Stimulated activated CD8-positive, alpha-beta memory T cell treated with anti-CD3 and anti-CD28 coated beads, Interleukin-2, amount 100 ng/mL, for 48 hours (primary cell): Measurements from ENCODE around the gene CYFIP1.

ENCODE experiments used
- DNase-seq, 2 donors: peaks; one replicate each; pipeline ENCODE4 v3.0.0-alpha.2; 2020; ENCODE audit warnings: low read depth in 2 of 2

CYFIP1 gene

DNA sequence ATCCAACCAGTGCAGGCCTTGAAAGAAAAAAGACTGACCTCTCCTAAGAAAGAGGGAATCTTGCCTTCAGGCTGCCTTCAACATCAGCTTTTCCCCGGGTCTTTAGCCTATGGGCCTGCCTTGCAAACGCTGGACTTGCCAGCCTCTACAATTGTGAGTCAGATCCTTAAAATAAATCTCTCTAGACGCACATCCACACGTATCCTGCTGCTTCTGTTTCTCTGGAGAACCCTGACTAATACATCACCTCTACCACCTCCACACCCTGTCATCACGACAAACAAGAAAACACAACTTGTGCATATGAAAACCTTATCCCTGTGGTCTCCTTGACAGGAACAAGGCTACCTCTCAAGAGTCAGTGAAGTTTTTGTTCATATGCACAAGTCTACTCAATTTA lies 11.8 kb downstream of the CYFIP1 start:
- no peak for DNase-seq

DNA sequence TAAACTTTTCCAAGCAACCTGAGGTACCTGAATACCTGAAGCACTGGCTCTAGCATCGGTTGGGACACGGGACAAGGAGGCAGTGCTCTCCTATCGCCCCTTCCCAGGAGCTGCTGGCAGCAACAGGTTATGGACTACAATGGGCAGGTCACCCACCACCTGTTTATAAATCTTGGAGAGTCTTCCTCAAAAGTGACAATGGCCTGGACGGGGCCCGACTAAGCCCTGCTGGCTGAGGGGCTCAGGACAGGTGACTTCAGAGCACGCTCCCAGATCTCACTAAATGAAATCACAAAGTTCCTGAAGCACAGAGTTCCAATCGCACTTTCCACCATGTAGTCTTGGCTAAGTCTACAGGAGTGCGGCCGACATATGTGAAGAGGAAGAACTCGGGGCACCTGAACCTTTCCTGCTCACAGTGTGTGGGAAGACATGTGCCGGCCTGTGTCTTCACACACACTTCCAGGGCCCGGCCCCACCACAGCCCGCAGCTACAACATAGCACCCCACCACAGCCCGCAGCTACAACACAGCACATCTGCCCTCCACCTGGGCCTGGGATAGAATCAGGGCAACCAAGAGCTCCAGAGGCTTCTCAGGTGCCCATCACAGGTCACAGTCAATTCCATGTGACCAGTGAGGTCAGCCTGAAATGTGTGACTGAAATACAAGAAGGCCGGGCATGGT lies 12.9 kb downstream of the CYFIP1 start:
- no peak for DNase-seq

DNA sequence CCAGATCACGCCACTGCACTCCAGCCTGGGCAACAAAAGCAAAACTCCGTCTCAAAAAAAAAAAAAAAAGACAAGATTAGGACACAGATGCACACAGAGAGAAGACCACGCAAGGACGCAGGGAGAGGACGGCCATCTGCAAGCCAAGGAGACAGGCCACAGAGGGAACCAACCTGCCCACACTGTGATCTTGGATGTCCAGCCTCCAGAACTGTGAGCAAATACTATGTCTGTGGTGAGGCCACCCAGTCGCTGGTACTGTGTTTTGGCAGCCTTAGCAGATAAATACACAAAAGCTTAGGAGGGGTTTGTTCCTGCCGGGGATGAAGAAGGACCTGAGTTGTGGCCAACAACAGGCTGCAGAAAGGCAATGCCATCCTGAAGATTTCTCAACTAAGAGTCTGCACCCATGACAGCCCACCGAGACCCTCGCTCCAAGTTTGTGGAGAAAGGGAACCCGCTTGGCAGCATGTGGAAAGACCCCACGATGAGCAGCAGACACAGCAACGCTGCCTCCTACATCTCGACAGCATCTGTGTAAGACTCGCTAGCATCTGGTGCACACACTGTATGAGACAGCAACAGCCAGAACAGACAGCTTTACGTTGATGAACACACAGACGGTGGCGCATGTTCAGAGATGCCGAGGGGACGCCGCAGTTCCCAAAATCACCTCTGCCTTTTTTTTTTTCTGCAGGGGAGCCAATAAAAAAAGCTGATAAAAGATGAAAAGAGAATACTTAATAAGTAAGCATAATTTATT lies 13.7 kb downstream of the CYFIP1 start:
- DNase-seq: no peak

DNA sequence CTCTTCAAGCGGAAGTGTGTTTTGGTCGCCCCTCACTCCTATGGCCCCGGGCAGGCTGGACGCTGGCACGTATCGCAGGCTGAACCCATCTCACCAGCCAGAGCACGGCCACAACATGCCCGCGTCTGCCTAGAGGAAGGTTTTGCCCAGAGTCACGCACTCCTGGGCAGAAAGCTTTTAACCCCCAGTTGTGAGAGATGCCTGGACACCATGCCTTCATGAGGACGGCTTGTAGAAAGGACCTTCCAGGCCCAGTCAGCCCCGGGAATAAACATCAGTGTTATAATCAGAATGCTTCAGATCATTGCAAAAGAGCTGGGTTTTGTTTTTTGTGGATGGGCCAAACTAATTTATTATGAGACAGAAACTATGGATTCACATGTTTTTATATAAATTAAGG lies 16.5 kb downstream of the CYFIP1 start:
- no peak for DNase-seq

DNA sequence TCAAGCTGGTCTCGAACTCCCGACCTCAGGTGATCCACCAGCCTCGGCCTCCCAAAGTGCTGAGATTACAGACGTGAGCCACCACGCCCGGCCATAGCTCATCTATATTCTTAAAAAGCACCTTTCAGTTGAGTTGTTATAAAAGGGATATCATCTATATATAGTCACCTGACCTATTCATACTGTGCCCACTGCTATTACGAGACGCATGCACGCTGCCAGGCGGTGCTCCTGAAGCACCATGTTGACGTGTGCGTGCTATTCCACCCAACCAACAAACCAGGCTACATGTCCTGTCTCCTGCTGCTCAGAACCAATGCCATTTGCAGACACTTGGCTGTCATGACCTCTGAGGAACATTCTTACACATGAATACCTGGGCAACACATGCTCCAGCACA lies 17.6 kb downstream of the CYFIP1 start:
- DNase-seq: no peak

DNA sequence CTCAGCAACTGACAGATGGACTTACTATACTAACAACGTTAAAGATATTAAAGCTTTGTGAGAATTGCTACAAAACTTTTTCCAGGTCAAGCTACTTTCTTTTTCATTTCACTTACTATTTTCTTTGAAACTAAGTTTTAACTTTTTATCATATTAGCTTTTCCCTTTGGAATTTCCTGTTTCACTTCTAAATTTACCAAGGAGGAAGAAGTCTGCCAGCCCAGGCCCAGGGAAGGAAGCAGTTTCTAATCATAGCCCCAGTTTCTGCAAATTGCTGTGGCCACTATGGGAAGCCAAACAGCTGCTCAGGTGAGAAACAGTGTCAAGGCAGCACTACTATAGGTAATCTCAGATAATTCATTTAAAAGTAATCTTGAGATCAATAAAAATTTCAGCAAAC lies 18.4 kb downstream of the CYFIP1 start:
- DNase-seq: no peak

DNA sequence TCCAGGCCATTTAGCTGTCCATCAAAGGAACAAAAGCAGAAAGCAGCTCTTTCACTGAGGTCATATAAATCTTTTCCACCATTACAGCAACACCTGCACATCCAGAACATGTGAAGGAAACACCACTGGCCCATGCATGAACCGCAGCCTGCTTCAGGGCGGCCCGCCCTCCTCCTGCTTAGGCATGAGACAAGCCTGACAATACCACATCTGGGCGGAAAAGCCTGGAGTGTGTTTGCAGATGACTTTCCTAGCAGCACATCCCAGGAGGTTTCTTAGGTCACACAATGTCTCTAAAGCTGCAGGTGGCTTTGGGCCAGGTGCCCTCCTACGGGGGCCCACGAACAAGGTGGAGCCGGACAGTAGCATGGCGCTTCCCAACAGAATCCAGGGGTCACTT lies 19.6 kb downstream of the CYFIP1 start:
- no peak for DNase-seq

DNA sequence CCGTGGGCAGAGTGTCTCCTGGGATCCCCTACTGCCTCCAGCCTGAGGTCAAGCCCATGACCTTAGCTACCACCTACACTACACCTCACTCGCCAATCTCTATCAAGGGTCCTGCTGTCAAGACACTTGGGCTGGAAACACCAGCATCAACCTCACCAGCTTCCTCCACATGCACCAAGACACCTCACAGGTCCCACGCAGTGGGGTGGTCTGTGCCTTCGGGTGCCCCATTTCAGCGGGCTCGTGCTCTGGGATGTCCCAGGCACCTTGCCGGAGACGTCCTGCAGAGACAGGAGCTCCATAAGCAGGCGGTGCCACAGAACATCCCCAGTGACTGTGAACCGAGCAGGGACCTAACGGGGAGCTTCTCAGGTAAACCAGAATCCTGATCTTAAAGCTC lies 20.0 kb downstream of the CYFIP1 start:
- DNase-seq: no peak

DNA sequence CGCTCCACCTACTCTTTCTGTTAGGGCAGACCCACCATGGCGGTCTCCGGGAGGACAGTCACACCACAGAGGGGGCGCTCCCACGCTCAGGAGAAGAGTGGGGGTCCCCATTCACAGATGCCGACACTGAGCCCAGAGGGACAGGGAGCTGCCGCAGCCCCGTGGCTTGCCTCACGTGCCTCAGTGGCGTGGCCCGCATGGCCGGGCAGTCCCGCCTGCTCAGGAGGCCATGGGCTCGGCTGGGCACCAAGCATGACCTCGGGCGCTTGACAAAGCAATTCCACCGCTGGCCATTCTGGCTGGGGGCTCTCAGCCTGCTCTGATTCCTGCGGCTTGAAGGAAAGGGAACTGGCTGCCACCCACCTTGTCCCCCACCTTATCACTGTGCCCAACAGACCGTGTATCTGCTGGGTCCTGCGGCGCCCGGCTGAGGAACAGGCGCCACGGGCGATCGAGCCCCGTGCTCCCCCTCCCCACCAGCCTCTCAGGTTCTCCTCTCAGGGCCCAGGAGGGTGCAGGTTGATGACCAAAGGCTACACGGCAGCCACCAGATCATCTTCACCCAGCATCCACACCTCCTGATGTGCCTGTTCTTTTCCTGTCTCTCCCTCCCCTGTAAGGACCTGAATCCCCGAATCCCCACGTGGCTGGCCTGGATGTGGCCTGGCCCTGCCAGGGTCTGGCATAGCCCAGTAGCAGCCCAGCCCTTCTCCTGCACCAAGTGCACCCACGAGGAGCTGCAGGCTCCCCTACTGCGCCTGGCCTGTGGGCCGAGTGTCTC lies 20.7 kb downstream of the CYFIP1 start:
- DNase-seq: no peak

DNA sequence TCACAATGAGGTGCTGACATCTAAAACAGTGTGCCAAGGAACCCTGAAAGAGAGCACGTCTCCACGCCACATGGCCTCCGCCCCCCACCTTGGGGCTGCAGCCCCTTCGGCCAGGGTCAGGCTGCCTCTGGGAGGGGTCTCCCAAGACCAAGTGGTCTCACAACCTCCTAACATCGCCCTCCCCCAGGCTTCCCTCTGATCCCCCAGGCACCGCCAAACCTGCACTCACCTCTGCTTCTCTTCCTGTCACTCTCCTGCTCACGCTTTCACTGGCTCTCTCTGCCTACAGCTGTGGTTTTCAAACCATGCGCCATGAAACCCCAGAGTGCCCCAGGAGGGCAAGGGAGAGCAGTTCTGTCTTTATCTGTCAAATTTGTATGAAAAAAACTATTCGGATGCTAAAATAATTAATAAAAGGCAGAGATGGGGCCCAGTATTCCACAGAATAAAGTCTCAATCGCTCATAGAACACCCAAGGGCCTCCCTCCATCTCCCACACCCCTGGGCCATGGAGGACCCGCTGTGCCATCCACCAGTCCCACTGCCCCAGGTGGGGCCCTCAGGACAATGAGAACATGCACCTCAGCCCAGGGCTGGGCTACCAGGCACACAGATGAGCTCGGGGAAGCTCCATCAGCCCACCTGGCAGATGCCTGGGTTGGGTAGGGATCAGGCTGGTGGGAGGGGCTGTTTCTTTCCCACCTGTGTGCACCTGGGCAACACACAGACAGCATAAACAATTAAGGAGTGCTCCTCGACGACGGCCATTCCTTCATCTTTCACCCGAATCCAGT lies 21.5 kb downstream of the CYFIP1 start:
- DNase-seq: no peak

DNA sequence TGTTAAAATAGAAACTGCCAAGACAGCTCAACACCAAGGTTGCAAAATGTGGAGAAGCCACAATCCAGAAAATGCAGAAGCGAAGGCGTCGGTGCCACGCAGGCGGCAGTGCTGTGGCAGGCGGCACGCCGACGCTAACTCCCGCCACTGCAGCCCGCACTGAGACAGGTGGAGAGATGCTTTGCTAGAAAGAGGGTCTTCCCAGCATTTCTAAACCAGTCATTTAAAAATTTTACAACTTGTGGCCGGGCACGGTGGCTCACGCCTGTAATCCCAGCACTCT lies 23.2 kb downstream of the CYFIP1 start:
- no peak for DNase-seq

DNA sequence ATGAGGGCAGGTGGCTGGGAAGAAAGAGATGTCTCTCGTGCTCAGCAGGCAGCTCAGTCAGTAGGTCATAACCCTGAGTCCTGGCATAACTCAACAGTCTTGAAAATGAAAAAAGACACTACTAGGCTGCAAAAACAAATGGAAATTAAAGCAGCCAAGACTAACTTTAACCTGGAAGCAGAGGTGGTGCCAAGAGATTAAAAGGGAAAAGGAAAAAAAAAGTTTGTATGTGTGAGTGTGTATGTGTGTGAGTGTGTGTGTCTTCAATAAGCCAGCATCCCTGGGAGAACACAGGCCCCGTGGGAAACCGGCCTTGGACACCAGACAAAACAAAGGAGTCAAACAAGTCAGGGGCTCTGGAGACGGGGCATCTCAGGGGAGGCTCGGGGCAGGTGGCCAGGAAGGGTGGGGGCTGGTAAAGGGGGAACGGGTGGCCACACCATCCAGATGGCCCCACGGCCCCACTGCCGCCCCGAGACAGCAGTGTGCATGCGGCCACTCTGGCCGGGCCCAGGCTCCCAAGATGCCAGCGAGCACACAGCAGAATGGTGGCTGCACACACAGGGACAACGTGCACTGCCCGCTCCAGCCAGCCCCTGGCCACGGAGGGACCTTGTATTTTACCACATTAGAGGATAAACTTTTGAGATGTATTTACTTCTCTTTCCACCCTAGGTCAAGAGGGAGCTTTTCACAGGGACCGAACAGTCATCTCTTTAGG lies 23.8 kb downstream of the CYFIP1 start:
- DNase-seq: no peak

DNA sequence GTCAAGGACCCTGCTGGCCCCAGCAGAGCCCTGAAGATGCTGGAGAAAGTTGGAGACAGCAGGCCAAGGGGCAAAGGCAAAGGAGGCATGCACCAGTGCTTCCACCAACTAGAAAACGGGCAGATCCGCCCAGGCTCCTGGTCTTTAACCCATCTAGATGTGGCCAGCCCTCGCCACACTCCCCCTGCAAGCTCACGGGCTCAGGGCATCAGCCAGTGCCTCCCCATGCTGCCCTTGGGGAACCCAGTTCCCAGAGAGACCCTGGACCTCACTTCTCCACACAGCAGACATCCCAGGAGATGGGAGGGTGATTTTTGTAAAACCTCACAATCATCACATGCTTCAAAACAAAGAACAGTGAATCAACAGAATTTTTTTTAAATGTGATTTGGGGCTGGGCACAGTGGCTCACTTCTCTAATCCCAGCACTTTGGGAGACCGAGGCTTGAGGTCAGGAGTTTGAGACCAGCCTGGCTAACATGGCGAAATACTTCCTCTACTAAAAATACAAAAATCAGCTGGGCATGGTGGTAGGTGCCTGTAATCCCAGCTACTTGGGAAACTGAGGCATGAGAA lies 24.5 kb downstream of the CYFIP1 start:
- DNase-seq: no peak

DNA sequence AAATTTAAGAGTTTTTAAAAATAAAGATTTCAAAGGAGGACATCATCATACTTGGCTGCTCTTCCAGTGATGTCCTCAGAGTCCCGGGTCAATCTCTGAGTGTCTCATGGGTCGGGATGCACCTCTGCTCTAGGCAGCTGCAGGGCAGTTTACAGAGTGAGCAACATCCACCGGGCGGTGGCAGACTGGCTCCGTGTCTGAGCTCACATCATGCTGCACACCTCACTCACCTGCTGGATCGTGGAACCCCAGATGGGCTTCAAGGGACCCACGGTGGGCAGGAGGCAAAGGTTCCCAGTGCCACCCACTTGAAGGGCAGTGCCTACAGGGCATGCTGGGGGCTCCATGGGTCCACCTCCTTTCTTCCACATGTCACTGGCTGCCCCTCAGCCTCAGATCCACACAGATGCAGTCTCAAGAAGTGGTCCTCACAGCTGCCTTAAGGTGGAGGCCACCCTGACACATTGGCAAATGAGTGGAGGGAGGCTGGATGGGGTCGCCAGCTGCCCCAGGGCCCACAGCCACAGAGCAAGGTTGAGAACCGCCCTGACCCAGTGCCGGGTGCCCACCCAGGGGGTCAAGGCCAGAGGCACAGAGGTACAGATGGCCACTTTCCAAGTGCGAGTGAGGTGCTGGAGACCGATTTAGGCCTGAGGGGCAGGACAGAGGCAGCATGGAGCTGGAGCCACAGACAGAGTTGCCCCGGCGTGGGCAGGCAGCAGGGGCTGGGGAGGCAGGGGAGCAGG lies 25.2 kb downstream of the CYFIP1 start:
- DNase-seq: no peak

DNA sequence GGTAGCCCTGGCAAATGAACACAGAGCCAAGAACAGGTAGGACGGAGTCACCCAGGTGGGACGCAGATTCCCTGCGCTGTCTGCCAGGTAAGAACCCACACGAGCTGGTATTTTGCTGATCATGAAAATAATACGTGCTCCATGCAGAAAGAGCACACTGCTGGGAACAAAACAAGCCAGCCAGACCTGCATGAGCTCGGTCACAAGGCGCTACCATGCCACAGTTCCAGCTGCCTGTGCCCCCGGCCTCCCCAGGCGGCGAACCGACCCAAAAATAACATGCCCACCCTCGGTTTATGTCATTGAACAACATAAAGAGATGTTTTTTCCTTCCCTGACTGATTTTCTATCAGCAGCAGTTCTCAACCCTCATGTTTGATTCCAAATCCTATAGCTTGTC lies 25.8 kb downstream of the CYFIP1 start:
- no peak for DNase-seq

DNA sequence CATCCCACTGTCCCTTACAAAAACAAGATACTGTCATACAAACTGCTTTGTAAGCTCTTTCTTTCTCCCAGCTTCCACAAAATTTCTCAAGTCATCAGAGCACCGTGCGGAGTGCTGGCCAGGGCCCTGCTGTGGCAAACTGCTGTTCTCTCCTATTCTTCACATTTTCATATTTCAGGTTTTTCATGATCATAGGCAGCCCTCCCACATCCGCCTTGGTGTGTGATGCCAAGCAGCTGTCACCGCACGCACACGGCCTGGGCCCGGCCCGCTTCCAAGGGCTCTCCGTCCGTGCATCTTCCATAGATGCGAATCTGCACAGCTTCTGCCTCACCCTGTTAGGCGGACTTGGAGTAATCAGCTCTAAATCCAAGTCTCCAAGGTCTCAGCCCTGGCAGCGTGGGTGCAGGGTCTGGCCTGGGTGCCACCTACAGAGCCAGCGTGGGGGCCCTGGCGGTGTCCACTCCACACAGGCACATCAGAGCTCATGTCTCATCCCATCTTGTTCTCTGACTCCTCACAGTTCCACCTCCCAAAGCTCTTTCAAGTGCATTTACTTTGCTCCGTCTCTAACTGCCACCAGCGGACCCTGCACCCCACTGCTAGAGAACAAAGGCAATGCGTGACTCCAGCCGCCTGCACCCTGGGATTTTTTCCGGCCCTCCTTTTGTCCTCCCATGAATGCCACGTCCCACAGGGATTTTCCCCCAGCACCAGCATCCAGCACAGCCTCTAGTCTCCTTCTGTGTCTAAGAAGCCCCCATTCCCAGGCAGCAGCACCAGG lies 27.2 kb downstream of the CYFIP1 start:
- no peak for DNase-seq

DNA sequence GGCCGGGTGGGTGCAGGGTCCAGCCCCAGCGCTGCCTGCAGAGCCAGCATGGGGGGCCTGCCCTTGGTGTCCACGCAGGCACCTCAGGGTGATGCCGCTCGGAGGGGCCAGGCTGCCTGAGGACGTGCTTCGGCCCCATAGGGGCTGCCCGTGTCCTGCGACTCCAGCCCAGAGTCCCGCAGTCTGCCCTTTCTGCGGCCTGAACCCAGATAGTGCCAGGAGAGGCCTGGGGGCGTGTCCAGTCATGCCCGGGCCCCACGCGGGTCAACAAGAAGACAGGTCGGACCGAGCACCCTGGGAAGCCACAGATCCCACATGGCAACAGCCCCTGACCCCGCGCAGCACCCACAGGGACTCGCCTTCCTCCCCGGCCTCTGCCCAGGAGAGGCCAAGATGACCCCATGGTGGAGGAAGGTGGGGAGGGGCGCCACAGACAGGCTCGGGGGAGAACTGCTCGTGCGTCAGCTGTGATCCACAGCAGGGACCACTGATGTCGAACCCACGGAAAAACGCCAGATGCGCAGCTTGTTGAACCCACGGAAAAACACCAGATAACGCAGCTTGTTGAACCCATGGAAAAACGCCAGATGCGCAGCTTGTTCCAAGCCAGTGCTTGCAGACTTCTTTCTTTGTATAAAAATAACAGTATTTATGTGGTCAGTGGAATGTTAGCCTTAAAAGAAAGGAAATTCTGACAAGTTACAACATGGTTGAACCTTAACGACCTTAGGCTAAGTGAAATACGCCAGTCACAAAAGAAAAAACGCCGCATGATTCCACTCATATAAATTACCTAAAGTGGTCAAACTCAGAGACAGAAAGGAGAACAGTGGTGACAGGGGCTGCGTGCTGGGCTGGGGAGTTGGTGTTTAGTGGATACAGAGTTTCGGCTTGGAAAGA lies 28.5 kb downstream of the CYFIP1 start:
- no peak for DNase-seq

DNA sequence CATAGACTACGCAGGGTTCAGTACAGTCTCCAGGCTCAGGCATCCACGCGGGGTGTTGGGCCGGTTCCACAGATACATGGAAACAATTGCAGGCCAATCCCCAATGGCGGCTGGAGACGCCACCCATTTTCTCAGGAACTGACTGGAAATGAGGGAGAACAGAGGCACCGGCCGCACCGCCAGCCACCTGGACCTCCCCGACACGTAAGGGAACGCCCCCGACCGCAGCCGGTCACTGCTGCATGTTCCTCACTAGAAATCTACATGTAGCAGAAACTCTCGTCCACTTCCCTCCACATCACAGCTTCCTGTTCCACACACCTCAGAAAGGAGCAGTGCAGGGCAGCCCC lies 29.2 kb downstream of the CYFIP1 start:
- DNase-seq: no peak
